ENCODE measurements around the gene TTF1. TPM values are rescaled to one million over a fixed set of nuclear protein-coding genes. Genes with fewer than 3 reads are reported as not detected.

Gene TTF1
- total and polyA plus RNA-seq, 10 of the 15 experiments (the other 5 are each of a cell fraction or from before 2014, with no cell fraction given), result 11.3 to 25.5 (median 16.0) TPM

GRCh38 chr9:132351404-132352045, 55.1 kb downstream of the TTF1 start:
- H3K79me2 ChIP-seq (ENCODE audit: control insufficient read depth, insufficient read depth, low read length), result peaks cover 62% of the 10 kb centered on the region
- ATAC-seq (no peak), FAIRE-seq (peak; percentile 62), DNase-seq (ENCODE audit: low read depth, low spot score) (no peak)
- WGBS (ENCODE audit: insufficient coverage, insufficient replicate concordance, low lambda C conversion rate, missing lambda C conversion rate), result 4% methylated on average over 3 of the region's 3 CpGs
- H3K4me3 ChIP-seq, result peak overlapping the region; percentile 86
- peaks cover 3 to 20% of the 10 kb centered on the region in 2 experiments; a peak in 3 of 4 replicates for H3K36me3 ChIP-seq (ENCODE audit: control insufficient read depth in 2 of 2, insufficient read depth in 2 of 2, low read length in 1 of 2)
- H3K9me3 ChIP-seq (replicated peaks; ENCODE audit: control insufficient read depth, insufficient read depth, low read length), result no peaks in the 10 kb centered on the region; the same call in 2 of the 3 replicates
- ChIA-PET POLR2A (interaction anchor here (0.9 to 7.0 kb wide), 5 partner anchors 17 to 53 kb away, joined by 3 to 96 read pairs (median 5); no protein-coding TSS in a partner anchor), CTCF (interaction anchor here (0.9 to 6.1 kb wide), 6 partner anchors 9 to 92 kb away, joined by 3 to 59 read pairs (median 4); no protein-coding TSS in a partner anchor), RAD21 (ENCODE audit: unreplicated experiment) (interaction anchor here (1.0 to 3.1 kb wide), 7 partner anchors 21 to 63 kb away, joined by 4 to 47 read pairs (median 6); no protein-coding TSS in a partner anchor), SMC1A (ENCODE audit: uncharacterized antibody, unreplicated experiment) (interaction anchor here (0.7 to 9.5 kb wide), 13 partner anchors 8 to 679 kb away, joined by 3 to 131 read pairs (median 4); partner anchors contain the start of gene CFAP77)
- intact Hi-C loops (cut with micrococcal nuclease; ENCODE audit: unreplicated experiment), result loop anchor here (1.0 kb wide), 2 partner anchors 22 to 55 kb away; partner anchors contain the start of gene TTF1
- H3K27me3 ChIP-seq (replicated peaks in 1 of 2; ENCODE audit: control insufficient read depth in 2 of 2, insufficient read depth in 2 of 2, low read length in 1 of 2), result no peaks in the 10 kb centered on the region
- peak overlapping the region; percentile 77 for H3K27ac ChIP-seq (ENCODE audit: control insufficient read depth, insufficient read depth)
- peaks cover 16% of the 10 kb centered on the region for H3K4me1 ChIP-seq (ENCODE audit: control insufficient read depth, insufficient read depth, low read length)
- in situ Hi-C loops (cut with MboI), result no loop called here
- H2AFZ ChIP-seq (ENCODE audit: control insufficient read depth, low read depth, low read length), result no peak overlapping the region
- peak overlapping the region; percentile 31; the same call in 1 of the 2 replicates for H3K9ac ChIP-seq (ENCODE audit: control insufficient read depth, insufficient read depth, low read length)
- peak overlapping the region; percentile 95 for H3K4me2 ChIP-seq (ENCODE audit: control insufficient read depth, insufficient read depth)
- no TSS peak for BruUV-seq (replicated peaks)
- H4K20me1 ChIP-seq (ENCODE audit: control insufficient read depth, insufficient read depth), result no peaks in the 10 kb centered on the region
- no peak for TF ChIP-seq HDGF (IDR thresholded peaks at IDR 0.05)
- TF ChIP-seq RUNX3 (IDR thresholded peaks at IDR 0.05; ENCODE audit: low read length), result peak; percentile 14; the same call in 1 of the 2 replicates
- peak; percentile 57; the same call in 1 of the 2 replicates for TF ChIP-seq YY1 (IDR thresholded peaks at IDR 0.05; ENCODE audit: low read depth, low read length)
- no peak for TF ChIP-seq USF2 (IDR thresholded peaks at IDR 0.05; ENCODE audit: borderline replicate concordance, low read depth, low read length)

Measured in GM12878 (cell line).